HG03439 (cell line): Measurements from ENCODE around the gene VSIR.

Source experiments
- ATAC-seq: cut with Tn5 transposase; IDR thresholded peaks from one replicate; pipeline ENCODE4 v1.9.1; 2021; ENCODE audit warnings: mild to moderate bottlenecking, moderate library complexity; ENCODE audit not compliant: unreplicated experiment

VSIR gene

DNA sequence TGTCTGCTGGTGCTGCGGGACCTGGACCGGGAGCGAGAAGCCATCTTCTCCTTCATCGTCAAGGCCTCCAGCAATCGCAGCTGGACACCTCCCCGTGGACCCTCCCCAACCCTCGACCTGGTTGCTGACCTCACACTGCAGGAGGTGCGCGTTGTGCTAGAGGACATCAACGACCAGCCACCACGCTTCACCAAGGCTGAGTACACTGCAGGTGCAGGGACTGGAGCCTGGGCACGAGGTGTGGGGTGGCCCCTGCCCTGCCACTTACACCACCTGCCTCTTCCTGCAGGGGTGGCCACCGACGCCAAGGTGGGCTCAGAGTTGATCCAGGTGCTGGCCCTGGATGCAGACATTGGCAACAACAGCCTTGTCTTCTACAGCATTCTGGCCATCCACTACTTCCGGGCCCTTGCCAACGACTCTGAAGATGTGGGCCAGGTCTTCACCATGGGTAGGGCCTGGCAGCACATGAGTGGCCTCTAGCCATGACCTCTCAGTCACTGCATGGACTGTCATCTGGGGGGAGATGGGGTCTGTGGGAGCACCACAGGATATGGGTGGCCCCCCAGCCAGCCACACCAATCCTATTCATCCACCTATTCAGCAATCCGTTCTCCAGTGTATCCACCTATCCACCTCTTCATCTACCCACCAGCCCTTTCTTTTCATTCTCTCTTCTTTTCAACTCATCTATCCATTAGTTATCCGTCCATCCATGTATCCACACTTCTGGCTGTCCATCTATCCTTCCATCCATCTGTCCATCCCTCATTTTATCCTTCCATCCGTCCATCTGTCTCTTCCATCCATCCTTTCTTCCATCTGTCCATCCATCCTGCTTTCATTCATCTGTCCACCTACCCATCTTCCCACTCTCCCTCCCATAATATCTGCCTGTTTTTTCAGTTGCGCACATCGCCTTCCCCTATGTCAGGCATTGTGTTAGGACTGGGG is 34.5 kb upstream of the VSIR start:
- no peak for ATAC-seq

DNA sequence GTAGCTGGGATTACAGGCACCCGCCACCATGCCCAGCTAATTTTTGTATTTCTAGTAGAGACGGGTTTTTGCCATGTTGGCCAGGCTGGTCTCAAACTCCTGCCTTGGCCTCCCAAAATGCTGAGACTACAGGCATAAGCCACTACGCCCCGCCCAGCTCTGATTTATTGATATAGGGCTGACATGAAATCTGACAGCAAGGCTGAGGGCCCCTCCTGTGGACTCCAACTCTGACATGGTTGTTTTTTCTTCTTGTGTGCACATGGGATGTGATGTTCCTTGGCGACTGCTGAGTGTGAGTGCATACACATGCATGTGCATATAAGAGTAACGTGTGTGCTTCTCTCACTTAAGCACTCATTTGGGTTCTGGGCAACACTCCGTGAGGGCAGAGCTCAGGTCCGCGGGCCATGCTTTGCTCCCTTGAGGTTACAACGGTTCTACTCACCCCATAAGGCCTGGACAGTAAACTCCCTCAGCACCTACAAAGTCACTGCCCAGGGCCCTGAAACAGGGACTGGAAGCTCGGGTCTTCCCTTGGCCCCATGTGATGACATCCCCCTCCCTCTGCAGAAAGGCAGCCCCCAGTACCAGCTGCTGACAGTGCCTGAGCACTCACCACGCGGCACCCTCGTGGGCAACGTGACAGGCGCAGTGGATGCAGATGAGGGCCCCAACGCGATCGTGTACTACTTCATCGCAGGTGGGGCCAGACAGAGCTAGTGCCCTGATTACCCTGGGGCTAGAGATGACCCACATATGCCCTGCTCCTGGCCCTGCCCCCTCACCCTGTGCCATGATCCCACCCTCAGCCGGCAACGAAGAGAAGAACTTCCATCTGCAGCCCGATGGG is 33.6 kb upstream of the VSIR start:
- no peak for ATAC-seq

GRCh38 chr10:71805776-71806703 is 32.7 kb upstream of the VSIR start:
- ATAC-seq = no peak

- ATAC-seq = no peak
Measured at GRCh38 chr10:71804077-71804476, 30.8 kb upstream of the VSIR start.

DNA sequence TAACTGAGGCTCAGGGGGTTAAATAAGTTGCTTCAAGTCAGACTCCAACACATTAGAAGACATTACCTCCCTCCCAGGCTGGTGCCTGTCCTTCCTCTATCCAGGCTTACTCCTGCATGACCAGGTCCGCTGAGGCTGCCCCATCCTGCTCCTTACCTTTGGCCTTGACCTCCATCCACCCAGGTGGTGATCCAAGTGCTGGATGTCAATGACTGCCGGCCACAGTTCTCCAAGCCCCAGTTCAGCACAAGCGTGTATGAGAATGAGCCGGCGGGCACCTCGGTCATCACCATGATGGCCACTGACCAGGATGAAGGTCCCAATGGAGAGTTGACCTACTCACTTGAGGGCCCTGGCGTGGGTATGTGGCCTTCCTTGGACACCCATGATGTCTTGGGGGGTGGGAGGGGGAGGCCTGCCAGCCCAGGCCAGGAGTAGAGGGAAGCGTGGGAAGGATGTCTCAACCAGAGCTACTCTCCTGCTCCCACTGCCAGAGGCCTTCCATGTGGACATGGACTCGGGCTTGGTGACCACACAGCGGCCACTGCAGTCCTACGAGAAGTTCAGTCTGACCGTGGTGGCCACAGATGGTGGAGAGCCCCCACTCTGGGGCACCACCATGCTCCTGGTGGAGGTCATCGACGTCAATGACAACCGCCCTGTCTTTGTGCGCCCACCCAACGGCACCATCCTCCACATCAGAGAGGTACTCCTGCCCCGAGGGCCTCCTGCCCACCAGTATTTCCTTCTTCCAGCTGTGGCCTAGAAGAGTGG is 29.6 kb upstream of the VSIR start:
- ATAC-seq = no peak

DNA sequence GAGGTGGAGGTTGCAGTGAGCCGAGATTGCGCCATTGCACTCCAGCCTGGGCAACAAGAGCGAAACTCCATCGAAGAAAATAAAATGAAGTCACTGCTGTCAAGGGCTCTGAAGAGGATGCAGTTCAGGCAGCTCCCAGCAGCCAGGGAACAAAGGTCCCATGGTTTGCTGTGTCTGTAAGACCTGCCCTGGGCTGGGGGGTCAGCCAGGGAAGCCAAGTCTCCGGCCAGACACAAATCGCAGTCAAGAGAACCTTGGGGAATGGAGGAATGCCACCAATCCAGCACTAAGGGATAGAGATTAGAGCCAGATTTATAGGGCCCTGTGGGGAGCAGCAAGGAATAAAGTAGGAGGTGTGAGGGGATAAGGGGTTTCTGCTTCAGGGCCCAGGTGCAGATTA is 28.9 kb upstream of the VSIR start:
- ATAC-seq = no peak

- ATAC-seq = peak; percentile 65
Measured at GRCh38 chr10:71801361-71801760, 28.0 kb upstream of the VSIR start.

DNA sequence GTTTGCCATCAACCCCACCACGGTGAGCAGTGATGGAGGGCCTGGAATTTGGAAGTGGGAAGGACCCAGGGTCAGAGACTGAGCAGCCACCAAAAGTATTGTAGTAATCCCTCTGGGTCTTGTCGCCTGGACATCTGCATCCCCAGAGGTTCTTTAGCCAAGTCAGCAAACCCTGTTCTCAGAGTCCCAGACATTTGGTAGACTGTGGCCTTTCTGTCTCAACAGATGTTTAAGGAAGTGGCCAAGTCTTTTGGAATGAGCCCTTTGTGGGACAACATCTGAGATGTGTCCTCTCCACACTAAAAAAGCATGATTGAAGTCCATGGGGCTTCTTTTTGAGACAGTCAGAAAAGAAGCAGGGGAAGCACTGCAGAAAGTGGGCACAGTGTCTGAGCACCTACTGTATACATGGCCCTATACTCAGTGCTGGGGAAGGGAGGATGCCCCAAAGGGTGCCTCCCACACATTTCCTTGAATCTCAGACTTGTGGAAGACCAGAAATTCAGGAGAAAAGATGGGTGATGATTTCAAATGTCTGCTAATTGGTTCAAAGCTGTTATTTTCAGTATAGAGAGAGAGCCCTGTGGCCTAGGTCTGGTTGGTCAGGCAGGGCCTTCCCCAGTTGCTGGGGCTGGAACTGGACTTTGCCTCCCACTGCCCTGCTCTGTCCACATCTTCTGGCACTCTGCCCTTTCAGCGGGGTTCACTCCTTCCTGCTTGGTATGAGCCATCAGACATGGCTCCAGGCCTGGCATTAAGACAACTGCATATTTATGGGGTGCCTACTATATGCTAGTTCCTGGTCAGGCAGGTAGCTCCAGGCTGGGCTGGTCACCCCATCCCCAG is 26.5 kb upstream of the VSIR start:
- no peak for ATAC-seq

DNA sequence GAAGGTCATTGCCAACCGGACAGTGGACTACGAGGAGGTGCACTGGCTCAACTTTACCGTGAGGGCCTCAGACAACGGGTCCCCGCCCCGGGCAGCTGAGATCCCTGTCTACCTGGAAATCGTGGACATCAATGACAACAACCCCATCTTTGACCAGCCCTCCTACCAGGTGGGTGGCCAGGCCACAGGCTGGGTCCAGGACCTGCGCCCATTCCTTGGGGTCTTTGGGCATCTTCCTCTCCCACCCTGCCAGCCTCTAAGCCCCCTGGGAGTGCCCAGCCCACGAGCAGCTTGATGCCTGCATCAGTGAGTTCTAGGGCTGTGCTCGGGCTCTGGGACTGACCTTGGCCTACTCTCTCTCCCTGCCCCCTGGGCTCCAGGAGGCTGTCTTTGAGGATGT is 25.8 kb upstream of the VSIR start:
- no peak for ATAC-seq

GRCh38 chr10:71798308-71798624 is 24.9 kb upstream of the VSIR start:
- no peak for ATAC-seq

DNA sequence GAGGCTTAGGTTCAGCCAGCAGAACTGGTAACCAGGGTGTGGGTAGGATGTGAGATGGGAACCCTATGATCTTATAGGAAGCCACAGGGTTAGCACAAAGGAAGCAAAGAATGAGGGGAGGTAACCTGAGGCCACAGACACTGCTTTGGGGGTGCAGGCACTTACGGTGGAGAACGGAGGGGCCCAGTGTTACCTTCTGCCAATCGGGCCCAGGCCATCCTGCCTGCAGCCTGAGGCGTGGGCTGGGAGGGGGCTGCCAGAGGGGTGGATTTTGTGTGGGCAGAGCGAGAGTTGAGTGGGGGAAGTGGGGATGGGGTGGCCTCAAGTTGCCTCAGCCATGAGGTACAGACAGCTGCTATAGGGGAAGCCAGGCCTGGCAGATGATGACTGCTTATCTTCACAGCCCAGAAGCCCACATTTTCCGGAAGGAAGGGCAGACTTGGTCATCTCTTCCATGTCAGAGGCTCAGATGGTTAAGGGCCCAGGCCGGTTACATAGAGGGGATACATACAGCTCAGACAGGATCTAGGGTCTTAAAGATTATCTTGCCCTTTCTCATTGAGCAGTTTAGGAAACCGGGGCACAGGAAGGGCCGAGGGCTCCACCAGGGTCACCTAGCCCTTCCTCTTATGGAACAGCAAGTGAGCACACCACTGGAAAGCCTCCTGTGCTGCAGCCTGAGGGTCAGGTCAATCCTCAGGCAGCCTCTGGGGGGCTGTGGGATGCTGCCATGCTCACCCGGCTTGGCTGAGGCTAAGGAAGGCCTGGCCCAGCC is 24.4 kb upstream of the VSIR start:
- ATAC-seq = no peak

- ATAC-seq = no peak
Measured at GRCh38 chr10:71796749-71797405, 23.6 kb upstream of the VSIR start.

GRCh38 chr10:71795248-71795647 is 21.9 kb upstream of the VSIR start:
- no peak for ATAC-seq

- no peak for ATAC-seq
Measured at GRCh38 chr10:71790749-71791440, 17.6 kb upstream of the VSIR start.

GRCh38 chr10:71789871-71790270 is 16.6 kb upstream of the VSIR start:
- ATAC-seq = no peak

- no peak for ATAC-seq
Measured at GRCh38 chr10:71788954-71789353, 15.6 kb upstream of the VSIR start.

DNA sequence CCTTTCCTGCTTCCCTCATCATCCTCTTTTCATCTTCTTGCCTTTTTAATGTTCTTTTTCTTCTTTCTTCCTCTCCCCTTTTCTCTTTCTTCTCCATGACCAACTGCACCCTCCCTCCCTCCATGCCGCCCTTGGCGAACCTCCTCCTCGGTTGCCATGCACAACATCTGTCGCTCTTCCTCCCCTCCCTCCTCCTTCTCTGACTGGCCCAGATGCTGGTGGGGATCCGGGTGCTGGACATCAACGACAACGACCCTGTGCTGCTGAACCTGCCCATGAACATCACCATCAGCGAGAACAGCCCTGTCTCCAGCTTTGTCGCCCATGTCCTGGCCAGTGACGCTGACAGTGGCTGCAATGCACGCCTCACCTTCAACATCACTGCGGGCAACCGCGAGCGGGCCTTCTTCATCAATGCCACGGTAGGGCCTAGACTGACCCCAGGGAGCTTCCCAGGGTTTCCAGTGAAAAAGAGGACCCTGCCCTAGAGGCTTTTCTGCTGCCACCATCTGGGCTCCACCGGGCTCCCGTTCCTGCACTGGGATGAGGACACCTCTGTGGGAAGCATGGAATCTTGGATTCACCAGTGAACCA is 11.5 kb upstream of the VSIR start:
- no peak for ATAC-seq
